Karpas-422 (cell line): ENCODE measurements around the gene ARFIP1. TPM values are rescaled to one million over a fixed set of nuclear protein-coding genes. Genes with fewer than 3 reads are reported as not detected.

ENCODE experiments used
- DNase-seq: peaks from one replicate; pipeline ENCODE4 v3.0.0-alpha.2; 2015
- H2AFZ ChIP-seq: fragments of 200-600 bp; sonication (generic); 2 replicates; pipeline ENCODE4 v1.6.1; 2014; ENCODE audit warnings: antibody characterized with exemption, low read length, mixed read lengths
- H3K27ac ChIP-seq: fragments of 200-600 bp; sonication (generic); 2 replicates; pipeline ENCODE4 v1.5.1; 2014; ENCODE audit warnings: mild to moderate bottlenecking, low read length, moderate library complexity
- H3K27me3 ChIP-seq: fragments of 200-600 bp; sonication (generic); 2 replicates; pipeline ENCODE4 v1.6.1; 2014; ENCODE audit warnings: low read length, mixed read lengths
- H3K36me3 ChIP-seq: fragments of 200-600 bp; sonication (generic); 2 replicates; pipeline ENCODE4 v1.6.1; 2014; ENCODE audit warnings: low read length, mixed read lengths; ENCODE audit not compliant: insufficient read depth
- H3K4me1 ChIP-seq: fragments of 200-600 bp; sonication (generic); 2 replicates; pipeline ENCODE4 v1.6.1; 2014; ENCODE audit warnings: mild to moderate bottlenecking, low read length, mixed read lengths
- H3K4me2 ChIP-seq: fragments of 200-600 bp; sonication (generic); 2 replicates; pipeline ENCODE4 v1.6.1; 2014; ENCODE audit warnings: low read length, low read depth, mild to moderate bottlenecking; ENCODE audit not compliant: poor library complexity, severe bottlenecking
- H3K4me3 ChIP-seq: fragments of 200-600 bp; sonication (generic); 2 replicates; pipeline ENCODE4 v1.5.1; 2014; ENCODE audit warnings: mild to moderate bottlenecking, antibody characterized with exemption, low read length, mixed read lengths
- H3K79me2 ChIP-seq: fragments of 200-600 bp; sonication (generic); 2 replicates; pipeline ENCODE4 v1.6.1; 2014; ENCODE audit warnings: mild to moderate bottlenecking, low read length, mixed read lengths
- H3K9ac ChIP-seq: fragments of 200-600 bp; sonication (generic); 2 replicates; pipeline ENCODE4 v1.6.0; 2014; ENCODE audit warnings: low read length
- H3K9me2 ChIP-seq: fragments of 200-600 bp; sonication (generic), shearing (Covaris generic); replicated peaks from 2 replicates; pipeline ENCODE4 v1.6.0; 2014; ENCODE audit warnings: mild to moderate bottlenecking, low read length, moderate library complexity; ENCODE audit not compliant: insufficient read depth
- H3K9me3 ChIP-seq: fragments of 300-700, 200-600 bp; sonication (generic); 2 replicates; pipeline ENCODE4 v1.6.1; 2014; ENCODE audit warnings: low read length, mixed read lengths
- H4K20me1 ChIP-seq: fragments of 200-600 bp; sonication (generic); 2 replicates; pipeline ENCODE4 v1.6.1; 2014; ENCODE audit warnings: mild to moderate bottlenecking, antibody characterized with exemption, low read length, low read depth; ENCODE audit not compliant: insufficient read depth
- total RNA-seq: library from RNA; depleted of rRNA; stranded (reverse); fragments of >200 nt; shearing (Covaris generic); gene quantifications from 2 replicates; pipeline ENCODE4 v1.2.3, GENCODE V29; 2014; ENCODE audit warnings: low replicate concordance

ARFIP1 gene
- total RNA-seq, 1 experiment from 2014 or later: 81.7 TPM

- Histone ChIP-seq H3K4me2 (no peak overlapping the region), H3K27ac (no peak overlapping the region), H3K36me3 (peaks cover 23% of the 10 kb centered on the region), H2AFZ (no peak overlapping the region), H4K20me1 (no peaks in the 10 kb centered on the region), H3K79me2 (no peaks in the 10 kb centered on the region), H3K9ac (no peak overlapping the region), H3K9me2 (no peaks in the 10 kb centered on the region), H3K4me3 (no peak overlapping the region), H3K9me3 (peaks cover 16% of the 10 kb centered on the region), H3K27me3 (no peaks in the 10 kb centered on the region), H3K4me1 (no peaks in the 10 kb centered on the region)
- no peak for DNase-seq
Measured at GRCh38 chr4:152917543-152918395, 138.0 kb downstream of the ARFIP1 start.

DNA sequence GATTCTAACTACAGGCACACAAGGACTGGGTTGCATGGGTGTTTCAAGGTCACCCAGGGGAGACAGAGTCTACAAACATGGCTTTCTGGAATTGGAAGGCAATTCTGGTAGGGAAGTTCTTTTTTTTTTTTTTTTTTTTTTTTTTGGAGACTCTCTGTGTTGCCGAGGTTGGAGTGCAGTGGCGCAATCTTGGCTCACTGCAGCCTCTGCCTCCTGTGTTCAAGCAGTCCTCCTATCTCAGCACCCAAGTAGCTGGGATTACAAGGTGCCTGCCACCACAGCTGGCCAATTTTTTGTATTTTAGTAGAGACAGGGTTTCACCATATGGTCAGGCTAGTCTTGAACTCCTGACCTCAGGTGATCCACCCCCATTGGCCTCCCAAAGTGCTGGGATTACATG is 140.1 kb downstream of the ARFIP1 start:
- H3K79me2 ChIP-seq: no peaks in the 10 kb centered on the region
- no peaks in the 10 kb centered on the region for H3K4me1 ChIP-seq
- H3K9me3 ChIP-seq: peaks cover 16% of the 10 kb centered on the region
- no peak overlapping the region for H3K4me2 ChIP-seq
- no peak overlapping the region for H3K27ac ChIP-seq
- H3K27me3 ChIP-seq: no peaks in the 10 kb centered on the region
- no peak overlapping the region for H3K4me3 ChIP-seq
- H2AFZ ChIP-seq: no peak overlapping the region
- peaks cover 23% of the 10 kb centered on the region for H3K36me3 ChIP-seq
- DNase-seq: no peak
- no peaks in the 10 kb centered on the region for H3K9me2 ChIP-seq
- no peaks in the 10 kb centered on the region for H4K20me1 ChIP-seq
- no peak overlapping the region for H3K9ac ChIP-seq

- Histone ChIP-seq H3K9me2 (no peaks in the 10 kb centered on the region), H3K4me3 (no peak overlapping the region)
Measured at GRCh38 chr4:152920768-152921167, 141.0 kb downstream of the ARFIP1 start.

GRCh38 chr4:152921284-152921683 is 141.5 kb downstream of the ARFIP1 start:
- Histone ChIP-seq H3K9me2 (no peaks in the 10 kb centered on the region), H3K36me3 (peaks cover 23% of the 10 kb centered on the region), H3K4me1 (no peaks in the 10 kb centered on the region), H3K27me3 (no peaks in the 10 kb centered on the region), H4K20me1 (no peaks in the 10 kb centered on the region), H3K27ac (no peak overlapping the region), H3K9me3 (peaks cover 16% of the 10 kb centered on the region), H3K79me2 (no peaks in the 10 kb centered on the region), H3K4me3 (no peak overlapping the region), H2AFZ (no peak overlapping the region), H3K4me2 (no peak overlapping the region), H3K9ac (no peak overlapping the region)
- no peak for DNase-seq

More at GRCh38 chr4:152920768-152921167, 141.0 kb downstream of the ARFIP1 start:
- Histone ChIP-seq H3K9ac (no peak overlapping the region), H3K9me3 (peaks cover 16% of the 10 kb centered on the region), H3K27ac (no peak overlapping the region), H3K4me2 (no peak overlapping the region), H2AFZ (no peak overlapping the region), H3K27me3 (no peaks in the 10 kb centered on the region), H3K36me3 (peaks cover 23% of the 10 kb centered on the region), H3K4me1 (no peaks in the 10 kb centered on the region), H4K20me1 (no peaks in the 10 kb centered on the region), H3K79me2 (no peaks in the 10 kb centered on the region)
- DNase-seq: peak; percentile 55

DNA sequence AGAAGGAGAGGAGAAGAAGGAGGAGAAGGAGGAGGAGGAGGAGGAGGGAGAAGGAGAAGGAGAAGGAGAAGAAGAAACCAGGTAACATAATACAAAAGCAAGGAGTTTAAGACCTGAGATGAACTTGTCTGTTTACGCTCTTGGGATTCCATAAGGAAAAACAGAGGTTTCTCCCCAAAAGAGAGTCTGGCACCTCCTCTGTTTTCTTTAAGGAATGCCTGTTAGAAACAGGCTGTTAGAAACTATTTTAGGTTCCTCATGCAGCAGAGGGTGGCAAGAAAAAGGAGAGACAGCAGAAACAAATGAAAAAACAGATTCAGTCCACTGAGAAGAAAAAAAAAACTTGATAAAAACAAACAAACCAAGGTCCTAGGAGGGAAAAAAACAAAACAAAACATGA is 146.1 kb downstream of the ARFIP1 start:
- H3K4me1 ChIP-seq: no peaks in the 10 kb centered on the region; the same call in 1 of the 2 replicates
- no peak overlapping the region for H3K4me3 ChIP-seq
- no peaks in the 10 kb centered on the region for H3K79me2 ChIP-seq
- no peaks in the 10 kb centered on the region for H3K27me3 ChIP-seq
- no peak overlapping the region for H3K4me2 ChIP-seq
- no peak for DNase-seq
- H4K20me1 ChIP-seq: no peaks in the 10 kb centered on the region
- no peaks in the 10 kb centered on the region for H3K9me2 ChIP-seq
- H3K27ac ChIP-seq: no peak overlapping the region
- no peak overlapping the region for H3K9ac ChIP-seq
- no peaks in the 10 kb centered on the region for H3K36me3 ChIP-seq
- no peak overlapping the region for H2AFZ ChIP-seq
- H3K9me3 ChIP-seq: no peaks in the 10 kb centered on the region

GRCh38 chr4:152926959-152927358 is 147.2 kb downstream of the ARFIP1 start:
- DNase-seq: no peak
- Histone ChIP-seq H3K9me3 (no peaks in the 10 kb centered on the region), H3K4me2 (no peak overlapping the region), H3K27ac (no peak overlapping the region), H2AFZ (no peak overlapping the region), H3K4me1 (no peaks in the 10 kb centered on the region; the same call in 1 of the 2 replicates), H4K20me1 (no peaks in the 10 kb centered on the region), H3K9ac (no peak overlapping the region), H3K27me3 (no peaks in the 10 kb centered on the region), H3K36me3 (no peaks in the 10 kb centered on the region), H3K9me2 (no peaks in the 10 kb centered on the region), H3K4me3 (no peak overlapping the region), H3K79me2 (no peaks in the 10 kb centered on the region)

DNA sequence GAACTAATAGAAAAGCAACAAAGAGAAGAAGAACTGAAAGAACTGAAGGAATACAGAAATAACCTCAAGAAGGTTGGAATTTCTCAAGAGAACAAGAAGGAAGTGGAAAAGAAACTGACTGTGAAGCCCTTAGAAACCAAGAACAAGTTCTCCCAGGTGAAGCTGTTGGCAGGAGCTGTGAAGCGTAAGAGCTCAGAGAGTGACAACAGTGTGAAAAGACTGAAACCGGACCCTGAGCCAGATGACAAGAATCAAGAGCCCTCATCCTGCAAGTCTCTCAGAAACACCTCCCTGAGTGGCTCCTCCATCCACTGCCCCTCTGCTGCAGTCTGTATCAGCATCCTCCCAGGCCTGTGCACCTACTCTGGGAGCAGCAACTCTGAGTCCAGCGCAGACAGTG is 148.0 kb downstream of the ARFIP1 start:
- Histone ChIP-seq H3K4me3 (no peak overlapping the region), H3K4me2 (no peak overlapping the region), H4K20me1 (no peaks in the 10 kb centered on the region), H3K4me1 (no peaks in the 10 kb centered on the region; the same call in 1 of the 2 replicates), H3K79me2 (no peaks in the 10 kb centered on the region), H3K9me2 (no peaks in the 10 kb centered on the region), H3K36me3 (no peaks in the 10 kb centered on the region), H3K9ac (no peak overlapping the region), H3K9me3 (no peaks in the 10 kb centered on the region), H2AFZ (no peak overlapping the region), H3K27me3 (no peaks in the 10 kb centered on the region), H3K27ac (no peak overlapping the region)
- DNase-seq: no peak

- no peak overlapping the region for H3K4me3 ChIP-seq
- no peak overlapping the region for H3K27ac ChIP-seq
- no peaks in the 10 kb centered on the region for H3K27me3 ChIP-seq
- no peak overlapping the region for H3K4me2 ChIP-seq
- no peaks in the 10 kb centered on the region for H3K79me2 ChIP-seq
- H3K9me3 ChIP-seq: no peaks in the 10 kb centered on the region
- H3K9me2 ChIP-seq: no peaks in the 10 kb centered on the region
- H3K9ac ChIP-seq: no peak overlapping the region
- H3K4me1 ChIP-seq: no peaks in the 10 kb centered on the region; the same call in 1 of the 2 replicates
- H2AFZ ChIP-seq: no peak overlapping the region
- DNase-seq: no peak
- H3K36me3 ChIP-seq: no peaks in the 10 kb centered on the region
- no peaks in the 10 kb centered on the region for H4K20me1 ChIP-seq
Measured at GRCh38 chr4:152928286-152928685, 148.5 kb downstream of the ARFIP1 start.
